H7 (cell line): ENCODE results near the gene SOX18. TPM values are rescaled to one million over a fixed set of nuclear protein-coding genes. Genes with fewer than 3 reads are reported as not detected.

Experiments
- DNase-seq: peaks from one replicate; pipeline ENCODE4 v3.0.0; 2012
- H3K27me3 ChIP-seq: 2 replicates; pipeline ENCODE4 v1.6.0; 2011; ENCODE audit warnings: mild to moderate bottlenecking, low read length; ENCODE audit not compliant: control insufficient read depth, insufficient read depth
- H3K36me3 ChIP-seq: replicated peaks from 2 replicates; pipeline ENCODE4 v1.5.1; 2011; ENCODE audit warnings: low read length; ENCODE audit not compliant: control insufficient read depth, insufficient read depth
- H3K4me3 ChIP-seq: 2 replicates; pipeline ENCODE4 v1.5.1; 2011; ENCODE audit warnings: low read depth, mild to moderate bottlenecking, control low read depth, low read length, moderate library complexity; ENCODE audit not compliant: insufficient read depth
- total RNA-seq: library from RNA; depleted of rRNA; stranded (reverse); fragments of >200 nt; shearing (Covaris generic); gene quantifications from 2 replicates; pipeline ENCODE4 v1.2.3, GENCODE V29; 2014

SOX18 gene
- total RNA-seq, 1 experiment from 2014 or later, result 1.2 TPM

- Histone ChIP-seq H3K36me3 (no peaks in the 10 kb centered on the region), H3K4me3 (no peak overlapping the region), H3K27me3 (peaks cover 8% of the 10 kb centered on the region)
- no peak for DNase-seq
These were observed 26.9 kb upstream of the SOX18 start for GRCh38 chr20:64076061-64076997.

- peaks cover 6% of the 10 kb centered on the region for H3K27me3 ChIP-seq
- no peak for DNase-seq
- no peak overlapping the region for H3K4me3 ChIP-seq
- no peaks in the 10 kb centered on the region for H3K36me3 ChIP-seq
These were observed 26.1 kb upstream of the SOX18 start for GRCh38 chr20:64075556-64075955.

GRCh38 chr20:64074963-64075362, 25.5 kb upstream of the SOX18 start:
- DNase-seq, result no peak
- Histone ChIP-seq H3K4me3 (no peak overlapping the region), H3K36me3 (no peaks in the 10 kb centered on the region; the same call in 1 of the 2 replicates), H3K27me3 (peaks cover under 1% of the 10 kb centered on the region; the same call in 1 of the 2 replicates)

GRCh38 chr20:64074184-64074789, 24.8 kb upstream of the SOX18 start:
- DNase-seq, result no peak

GRCh38 chr20:64073476-64074183, 24.2 kb upstream of the SOX18 start:
- Histone ChIP-seq H3K27me3 (no peaks in the 10 kb centered on the region), H3K36me3 (no peaks in the 10 kb centered on the region; the same call in 1 of the 2 replicates), H3K4me3 (no peak overlapping the region)
- no peak for DNase-seq

More at GRCh38 chr20:64074184-64074789, 24.8 kb upstream of the SOX18 start:
- H3K36me3 ChIP-seq, result no peaks in the 10 kb centered on the region; the same call in 1 of the 2 replicates
- H3K4me3 ChIP-seq, result no peak overlapping the region
- H3K27me3 ChIP-seq, result no peaks in the 10 kb centered on the region

- Histone ChIP-seq H3K36me3 (no peaks in the 10 kb centered on the region; the same call in 1 of the 2 replicates), H3K27me3 (no peaks in the 10 kb centered on the region), H3K4me3 (no peak overlapping the region)
- DNase-seq, result no peak
These were observed 23.1 kb upstream of the SOX18 start for GRCh38 chr20:64072498-64073063.

- H3K27me3 ChIP-seq, result no peaks in the 10 kb centered on the region
- no peaks in the 10 kb centered on the region; the same call in 1 of the 2 replicates for H3K36me3 ChIP-seq
- H3K4me3 ChIP-seq, result no peak overlapping the region
- no peak for DNase-seq
These were observed 22.2 kb upstream of the SOX18 start for GRCh38 chr20:64071341-64072332.

GRCh38 chr20:64070244-64070993, 21.0 kb upstream of the SOX18 start:
- Histone ChIP-seq H3K36me3 (no peaks in the 10 kb centered on the region; the same call in 1 of the 2 replicates), H3K4me3 (no peak overlapping the region), H3K27me3 (no peaks in the 10 kb centered on the region)
- no peak for DNase-seq

GRCh38 chr20:64069614-64070243, 20.3 kb upstream of the SOX18 start:
- DNase-seq, result peak; percentile 98

GRCh38 chr20:64069209-64069613, 19.8 kb upstream of the SOX18 start:
- DNase-seq, result no peak
- Histone ChIP-seq H3K27me3 (no peaks in the 10 kb centered on the region), H3K4me3 (no peak overlapping the region), H3K36me3 (no peaks in the 10 kb centered on the region; the same call in 1 of the 2 replicates)

More at GRCh38 chr20:64069614-64070243, 20.3 kb upstream of the SOX18 start:
- Histone ChIP-seq H3K36me3 (no peaks in the 10 kb centered on the region; the same call in 1 of the 2 replicates), H3K4me3 (no peak overlapping the region), H3K27me3 (no peaks in the 10 kb centered on the region)

- no peak overlapping the region for H3K4me3 ChIP-seq
- H3K27me3 ChIP-seq, result no peaks in the 10 kb centered on the region
- H3K36me3 ChIP-seq, result no peaks in the 10 kb centered on the region; the same call in 1 of the 2 replicates
- no peak for DNase-seq
These were observed 19.2 kb upstream of the SOX18 start for GRCh38 chr20:64068386-64069208.
